ENCODE data around the gene LRP11. TPM values are rescaled to one million over a fixed set of nuclear protein-coding genes. Genes with fewer than 3 reads are reported as not detected.
"Not testable (repeated sequence)": the region's sequence is repeated elsewhere in the genome, so short reads cannot be mapped to it uniquely, and the experiment has no call there.

Gene LRP11
- total RNA-seq, 1 experiment from 2014 or later, result 18.8 TPM

GRCh38 chr6:149856256-149856994, 7.7 kb downstream of the LRP11 start:
- no peak for DNase-seq (ENCODE audit: low spot score)
- in situ Hi-C loops (cut with HindIII; ENCODE audit: low sequenced_read_pairs), result no loop called here

DNA sequence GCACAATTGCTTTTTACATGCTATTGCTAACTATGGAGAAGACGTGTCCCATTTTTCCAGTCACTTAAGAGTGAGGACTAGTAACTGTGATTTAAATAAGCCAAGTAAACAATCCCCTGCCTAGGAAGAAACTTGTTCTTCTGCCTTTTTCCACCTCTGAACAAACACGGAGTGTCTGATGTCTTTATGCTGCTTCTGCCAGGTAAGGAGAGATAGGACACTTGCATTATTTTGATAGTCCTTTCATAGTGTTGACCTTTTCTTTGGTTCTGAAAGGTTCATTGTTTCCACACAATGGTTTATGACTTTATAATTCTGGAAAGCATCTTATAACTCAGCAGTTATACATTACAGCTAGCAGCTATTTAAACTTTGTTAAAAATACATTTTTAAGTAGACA, 8.4 kb downstream of the LRP11 start:
- no peak for DNase-seq (ENCODE audit: low spot score)
- in situ Hi-C loops (cut with HindIII; ENCODE audit: low sequenced_read_pairs), result no loop called here

- DNase-seq (ENCODE audit: low spot score), result no peak
- in situ Hi-C loops (cut with HindIII; ENCODE audit: low sequenced_read_pairs), result no loop called here
These were observed 9.0 kb downstream of the LRP11 start for GRCh38 chr6:149855040-149855654.

- no peak for DNase-seq (ENCODE audit: low spot score)
- in situ Hi-C loops (cut with HindIII; ENCODE audit: low sequenced_read_pairs), result no loop called here
These were observed 9.6 kb downstream of the LRP11 start for GRCh38 chr6:149854532-149854931.

DNA sequence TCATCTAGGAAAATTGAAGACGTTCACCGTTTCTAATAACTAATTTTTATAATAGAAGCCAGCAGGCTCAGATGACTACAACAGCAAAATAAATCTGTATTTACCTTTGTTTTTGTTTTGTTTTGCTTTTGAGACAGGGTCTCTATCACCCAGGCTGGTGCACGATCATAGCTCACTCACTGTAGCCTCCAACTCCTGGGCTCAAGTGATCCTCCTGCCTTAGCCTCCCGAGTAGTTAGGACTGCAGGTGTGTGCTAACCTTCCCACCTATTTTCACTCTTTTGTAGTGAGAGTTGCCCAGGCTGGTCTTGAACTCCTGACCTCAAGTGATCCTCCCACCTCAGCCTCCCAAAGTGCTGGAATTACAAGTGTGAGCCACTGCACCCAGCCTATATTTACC, 10.1 kb downstream of the LRP11 start:
- in situ Hi-C loops (cut with HindIII; ENCODE audit: low sequenced_read_pairs); DNase-seq (ENCODE audit: low spot score): not testable (repeated sequence)

GRCh38 chr6:149852881-149853280, 11.3 kb downstream of the LRP11 start:
- no peak for DNase-seq (ENCODE audit: low spot score)
- in situ Hi-C loops (cut with HindIII; ENCODE audit: low sequenced_read_pairs), result no loop called here

DNA sequence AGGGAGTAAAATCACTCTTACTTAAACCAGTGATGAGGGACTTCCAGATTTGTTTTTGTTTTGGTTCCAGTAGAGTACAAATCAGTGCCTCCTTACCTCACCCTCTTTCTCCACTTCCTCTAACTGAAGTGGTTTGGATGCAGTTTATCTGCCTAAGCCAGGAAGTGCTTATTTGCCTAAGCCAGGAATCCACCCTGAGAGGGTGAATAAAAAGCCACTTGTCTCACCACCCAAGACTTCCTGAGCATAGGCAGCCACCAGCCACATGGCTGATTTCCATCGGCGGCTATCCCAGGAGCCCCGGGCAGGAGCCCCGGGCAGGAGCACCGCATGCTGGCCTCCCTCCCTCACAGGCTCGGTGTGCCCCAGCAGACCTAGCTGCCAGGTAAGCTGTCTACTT, 12.0 kb downstream of the LRP11 start:
- in situ Hi-C loops (cut with HindIII; ENCODE audit: low sequenced_read_pairs), result no loop called here
- DNase-seq (ENCODE audit: low spot score), result no peak

- DNase-seq (ENCODE audit: low spot score), result no peak
- in situ Hi-C loops (cut with HindIII; ENCODE audit: low sequenced_read_pairs), result no loop called here
These were observed 12.6 kb downstream of the LRP11 start for GRCh38 chr6:149851461-149852110.

GRCh38 chr6:149848343-149848742, 15.8 kb downstream of the LRP11 start:
- in situ Hi-C loops (cut with HindIII; ENCODE audit: low sequenced_read_pairs); DNase-seq (ENCODE audit: low spot score): not testable (repeated sequence)

DNA sequence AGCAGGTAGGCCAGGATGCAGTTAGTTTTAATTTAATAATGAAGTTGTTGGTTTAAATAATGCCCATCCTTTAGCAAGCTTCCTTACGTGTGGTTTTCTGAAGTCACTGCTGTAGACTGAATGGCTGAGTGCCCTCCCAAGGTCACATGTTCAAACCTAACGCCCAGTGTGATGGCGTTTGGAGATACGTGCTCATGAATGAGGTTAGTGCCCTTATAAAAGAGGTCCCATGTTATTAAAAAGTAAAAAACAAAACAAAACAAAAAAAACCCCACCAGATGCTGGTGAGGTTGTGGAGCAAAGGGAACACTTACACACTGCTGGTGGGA, 16.3 kb downstream of the LRP11 start:
- no peak for DNase-seq (ENCODE audit: low spot score)
- in situ Hi-C loops (cut with HindIII; ENCODE audit: low sequenced_read_pairs), result no loop called here

- in situ Hi-C loops (cut with HindIII; ENCODE audit: low sequenced_read_pairs), result no loop called here
- DNase-seq (ENCODE audit: low spot score), result peak; percentile 58
These were observed 17.8 kb downstream of the LRP11 start for GRCh38 chr6:149846321-149846720.

GRCh38 chr6:149845549-149845948, 18.6 kb downstream of the LRP11 start:
- DNase-seq (ENCODE audit: low spot score), result no peak
- in situ Hi-C loops (cut with HindIII; ENCODE audit: low sequenced_read_pairs), result no loop called here

DNA sequence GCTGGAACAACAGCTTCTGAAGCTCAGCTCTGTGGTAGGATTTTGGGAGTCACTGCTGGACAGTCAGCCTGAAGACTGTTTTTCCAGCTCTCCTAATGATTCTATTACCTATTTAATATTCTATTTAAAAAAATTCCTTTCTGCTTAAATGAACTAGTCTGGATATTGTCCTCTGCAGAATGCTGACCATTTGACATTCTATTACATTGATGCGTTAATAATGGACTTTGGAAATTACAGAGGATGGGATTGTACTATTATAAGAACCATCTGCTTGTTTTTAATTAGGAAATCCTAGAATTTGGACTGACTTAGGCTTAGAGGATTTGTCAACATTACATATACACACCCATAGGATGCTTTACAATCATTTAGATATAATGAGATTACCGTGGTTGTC, 19.7 kb downstream of the LRP11 start:
- in situ Hi-C loops (cut with HindIII; ENCODE audit: low sequenced_read_pairs), result no loop called here

GRCh38 chr6:149844036-149844435, 20.1 kb downstream of the LRP11 start:
- in situ Hi-C loops (cut with HindIII; ENCODE audit: low sequenced_read_pairs); DNase-seq (ENCODE audit: low spot score): not testable (repeated sequence)

More for the DNA sequence above, 19.7 kb downstream of the LRP11 start:
- no peak for DNase-seq (ENCODE audit: low spot score)

DNA sequence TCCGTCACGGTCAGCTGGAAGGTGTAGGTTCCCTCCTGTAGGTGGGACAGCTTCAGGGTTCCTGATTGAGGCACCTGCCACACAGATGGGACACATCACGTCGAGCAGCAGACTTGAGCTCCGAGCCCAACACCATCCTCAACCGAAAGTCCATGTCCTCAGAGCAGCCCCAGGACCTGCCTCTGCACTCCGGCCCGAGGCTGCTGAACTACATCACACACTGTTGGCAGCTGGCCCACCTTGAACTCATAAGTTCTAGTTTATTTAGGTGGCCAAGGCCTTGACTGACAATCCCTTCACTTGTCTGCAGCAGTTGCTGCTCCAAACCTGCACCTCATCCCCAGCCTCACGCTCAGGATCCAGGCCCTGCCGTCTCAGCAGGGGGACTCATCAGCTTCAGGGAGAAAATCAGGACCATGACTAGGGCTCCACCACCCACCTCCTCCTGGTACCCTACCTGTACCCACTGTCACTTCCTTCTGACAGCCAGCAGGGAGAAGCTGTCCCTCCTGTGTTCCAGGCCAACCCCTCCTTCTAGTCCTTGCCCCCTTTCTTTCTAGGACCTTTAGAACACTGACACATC, 21.0 kb downstream of the LRP11 start:
- in situ Hi-C loops (cut with HindIII; ENCODE audit: low sequenced_read_pairs), result no loop called here
- DNase-seq (ENCODE audit: low spot score), result no peak

- DNase-seq (ENCODE audit: low spot score), result no peak
- in situ Hi-C loops (cut with HindIII; ENCODE audit: low sequenced_read_pairs), result no loop called here
These were observed 21.8 kb downstream of the LRP11 start for GRCh38 chr6:149842331-149842730.

GRCh38 chr6:149840345-149841075, 23.6 kb downstream of the LRP11 start:
- in situ Hi-C loops (cut with HindIII; ENCODE audit: low sequenced_read_pairs), result no loop called here

GRCh38 chr6:149834513-149835481, 29.4 kb downstream of the LRP11 start:
- peak; percentile 75 for DNase-seq (ENCODE audit: low spot score)
- in situ Hi-C loops (cut with HindIII; ENCODE audit: low sequenced_read_pairs), result no loop called here

More at GRCh38 chr6:149840345-149841075, 23.6 kb downstream of the LRP11 start:
- peak; percentile 28 for DNase-seq (ENCODE audit: low spot score)
